CD8-positive, alpha-beta memory T cell (primary cell): ENCODE data around the gene AK8. TPM values are rescaled to one million over a fixed set of nuclear protein-coding genes. Genes with fewer than 3 reads are reported as not detected.

Experiments
- CTCF ChIA-PET: fragments of 350-600 bp; sonication (Branson Sonifier 250); formaldehyde crosslinking; loops from one replicate; lab custom pipeline; 2021; ENCODE audit warnings: antibody characterized with exemption; lab: Charles Lee
- POLR2A ChIA-PET: fragments of 350-600 bp; sonication (Branson Sonifier 250); formaldehyde crosslinking; loops from one replicate; lab custom pipeline; 2021; ENCODE audit warnings: antibody characterized with exemption; lab: Charles Lee
- DNase-seq, 5 donors: peaks; one replicate each; pipeline versions ENCODE4 v3.0.0 to v3.0.0-alpha.2; 2020 to 2022; ENCODE audit warnings: mixed read lengths in 1 of 5
- H3K27ac ChIP-seq: one replicate; pipeline ENCODE4 v1.7.0; 2013; ENCODE audit warnings: low read depth, mild to moderate bottlenecking, low read length, moderate library complexity
- H3K27me3 ChIP-seq: 2 replicates; pipeline ENCODE4 v1.7.0; 2013; ENCODE audit warnings: low read length, mild to moderate bottlenecking; ENCODE audit not compliant: insufficient read depth, poor library complexity, severe bottlenecking
- H3K36me3 ChIP-seq: 2 replicates; pipeline ENCODE4 v1.7.0; 2013; ENCODE audit warnings: mild to moderate bottlenecking, low read length, moderate library complexity; ENCODE audit not compliant: insufficient read depth
- H3K4me1 ChIP-seq: 2 replicates; pipeline ENCODE4 v1.7.0; 2013; ENCODE audit warnings: mild to moderate bottlenecking, low read length, moderate library complexity; ENCODE audit not compliant: insufficient read depth
- H3K4me3 ChIP-seq: 2 replicates; pipeline ENCODE4 v1.7.0; 2013; ENCODE audit warnings: mild to moderate bottlenecking, low read length
- H3K9me3 ChIP-seq: 2 replicates; pipeline ENCODE4 v1.7.0; 2013; ENCODE audit warnings: mild to moderate bottlenecking, low read length
- H3K27ac Mint-ChIP-seq, 8 donors: one replicate each; pipeline ENCODE4 v1.8.0; 2020 to 2021; ENCODE audit warnings: mixed read lengths in 8 of 8, mild to moderate bottlenecking in 6 of 8, inconsistent platforms in 3 of 8, moderate library complexity in 3 of 8
- H3K27me3 Mint-ChIP-seq, 2 donors: one replicate each; pipeline ENCODE4 v1.8.0; 2020 to 2021; ENCODE audit warnings: mixed read lengths in 2 of 2, mild to moderate bottlenecking in 1 of 2, moderate library complexity in 1 of 2
- H3K36me3 Mint-ChIP-seq, 3 donors: one replicate each; pipeline ENCODE4 v1.8.0; 2020 to 2021; ENCODE audit warnings: mixed read lengths in 3 of 3, inconsistent platforms in 1 of 3, mild to moderate bottlenecking in 1 of 3
- H3K4me1 Mint-ChIP-seq, 3 donors: one replicate each; pipeline ENCODE4 v1.8.0; 2020 to 2021; ENCODE audit warnings: mixed read lengths in 3 of 3, inconsistent platforms in 1 of 3, mild to moderate bottlenecking in 1 of 3
- H3K4me3 Mint-ChIP-seq, 7 donors: one replicate each; pipeline ENCODE4 v1.8.0; 2020 to 2021; ENCODE audit warnings: mixed read lengths in 7 of 7, mild to moderate bottlenecking in 6 of 7, moderate library complexity in 4 of 7, inconsistent platforms in 2 of 7
- H3K9me3 Mint-ChIP-seq, 5 donors: one replicate each; pipeline ENCODE4 v1.8.0; 2020 to 2022; ENCODE audit warnings: mixed read lengths in 5 of 5, mild to moderate bottlenecking in 3 of 5, moderate library complexity in 2 of 5, inconsistent platforms in 1 of 5
- polyA plus RNA-seq: library from polyadenylated mRNA; unstranded; fragments of 300-500 nt; fragmentation: Illumina TruSeq; gene quantifications from one replicate; pipeline ENCODE4 v1.2.3, GENCODE V29; 2021
- total RNA-seq, 2 experiments: library from RNA; stranded (reverse); gene quantifications; one replicate each; pipeline ENCODE4 v1.2.3, GENCODE V29; 2021

AK8 gene
- total and polyA plus RNA-seq, 3 experiments from 2014 or later = not detected

- Histone ChIP-seq H3K9me3 (no peaks in the 10 kb centered on the region), H3K36me3 (no peaks in the 10 kb centered on the region), H3K4me1 (peaks cover 19% of the 10 kb centered on the region), H3K27me3 (no peaks in the 10 kb centered on the region), H3K27ac (peak overlapping the region; percentile 75), H3K4me3 (peak overlapping the region; percentile 89)
- CTCF ChIA-PET = interaction anchor here (0.6 to 1.2 kb wide), 5 partner anchors 12 to 533 kb away, joined by 3 to 4 read pairs (median 3); partner anchors contain the start of gene SETX
- no peaks in the 10 kb centered on the region for H3K9me3 Mint-ChIP-seq
- peak; percentile 39 to 79 (median 51) for DNase-seq
- peaks cover 0 to 7% (median 6%) of the 10 kb centered on the region in 3 donors for H3K36me3 Mint-ChIP-seq
- H3K4me1 Mint-ChIP-seq = peaks cover 26 to 31% (median 26%) of the 10 kb centered on the region in 3 donors
- POLR2A ChIA-PET = interaction anchor here (0.5 to 2.3 kb wide), 5 partner anchors 10 to 1039 kb away, joined by 3 to 14 read pairs (median 5); partner anchors contain the start of genes DDX31, GTF3C4 and SETX
- H3K27me3 Mint-ChIP-seq = peaks cover 0 to 1% of the 10 kb centered on the region in 2 donors
- peak overlapping the region; percentile 91 to 99 (median 98) for H3K27ac Mint-ChIP-seq
- H3K4me3 Mint-ChIP-seq = peak overlapping the region; percentile 99 to 100 (median 100)
Observed at GRCh38 chr9:132768932-132769905, 108.9 kb downstream of the AK8 start.

GRCh38 chr9:132763574-132763973, 114.5 kb downstream of the AK8 start:
- no peaks in the 10 kb centered on the region for H3K36me3 Mint-ChIP-seq
- Histone ChIP-seq H3K36me3 (no peaks in the 10 kb centered on the region), H3K9me3 (no peaks in the 10 kb centered on the region), H3K4me3 (no peak overlapping the region), H3K4me1 (peaks cover 4% of the 10 kb centered on the region), H3K27me3 (peaks cover 4% of the 10 kb centered on the region), H3K27ac (no peak overlapping the region)
- ChIA-PET CTCF (no interaction called here), POLR2A (no interaction called here)
- no peak overlapping the region for H3K4me3 Mint-ChIP-seq
- no peak for DNase-seq
- H3K4me1 Mint-ChIP-seq = peaks cover 5 to 7% (median 5%) of the 10 kb centered on the region in 3 donors
- H3K27me3 Mint-ChIP-seq = peaks cover 11 to 20% of the 10 kb centered on the region in 2 donors
- H3K27ac Mint-ChIP-seq = no peak overlapping the region
- H3K9me3 Mint-ChIP-seq = no peaks in the 10 kb centered on the region

- Histone ChIP-seq H3K36me3 (no peaks in the 10 kb centered on the region), H3K27me3 (peaks cover 4% of the 10 kb centered on the region), H3K27ac (no peak overlapping the region), H3K4me1 (no peaks in the 10 kb centered on the region), H3K9me3 (no peaks in the 10 kb centered on the region), H3K4me3 (no peak overlapping the region)
- Mint-ChIP-seq H3K4me3 (no peak overlapping the region), H3K27me3 (peaks cover 12 to 23% of the 10 kb centered on the region in 2 donors), H3K4me1 (peaks cover 3 to 4% (median 4%) of the 10 kb centered on the region in 3 donors), H3K27ac (no peak overlapping the region), H3K36me3 (no peaks in the 10 kb centered on the region), H3K9me3 (no peaks in the 10 kb centered on the region)
- POLR2A ChIA-PET = no interaction called here
- CTCF ChIA-PET = no interaction called here
- no peak for DNase-seq
Observed at GRCh38 chr9:132762896-132763295, 115.2 kb downstream of the AK8 start.

GRCh38 chr9:132761602-132762001, 116.5 kb downstream of the AK8 start:
- no peak overlapping the region for H3K27ac Mint-ChIP-seq
- no peak overlapping the region for H3K4me3 Mint-ChIP-seq
- no peaks in the 10 kb centered on the region for H3K9me3 Mint-ChIP-seq
- no peaks in the 10 kb centered on the region for H3K4me1 Mint-ChIP-seq
- Histone ChIP-seq H3K4me1 (no peaks in the 10 kb centered on the region), H3K9me3 (no peaks in the 10 kb centered on the region), H3K27ac (no peak overlapping the region), H3K27me3 (peaks cover 4% of the 10 kb centered on the region), H3K4me3 (no peak overlapping the region), H3K36me3 (no peaks in the 10 kb centered on the region)
- no peak for DNase-seq
- H3K27me3 Mint-ChIP-seq = peaks cover 12 to 33% of the 10 kb centered on the region in 2 donors
- no peaks in the 10 kb centered on the region for H3K36me3 Mint-ChIP-seq
- ChIA-PET POLR2A (no interaction called here), CTCF (no interaction called here)

- Mint-ChIP-seq H3K4me1 (no peaks in the 10 kb centered on the region), H3K9me3 (no peaks in the 10 kb centered on the region), H3K27me3 (peaks cover 15 to 44% of the 10 kb centered on the region in 2 donors), H3K4me3 (no peak overlapping the region), H3K27ac (no peak overlapping the region), H3K36me3 (no peaks in the 10 kb centered on the region)
- H3K4me1 ChIP-seq = no peaks in the 10 kb centered on the region
- no peak overlapping the region for H3K27ac ChIP-seq
- H3K27me3 ChIP-seq = peaks cover 4% of the 10 kb centered on the region
- H3K4me3 ChIP-seq = no peak overlapping the region
- H3K36me3 ChIP-seq = no peaks in the 10 kb centered on the region
- H3K9me3 ChIP-seq = no peaks in the 10 kb centered on the region
- ChIA-PET CTCF (no interaction called here), POLR2A (no interaction called here)
- no peak for DNase-seq
Observed at GRCh38 chr9:132760057-132760456, 118.0 kb downstream of the AK8 start.

- Mint-ChIP-seq H3K27me3 (peaks cover 13 to 42% of the 10 kb centered on the region in 2 donors), H3K9me3 (no peaks in the 10 kb centered on the region), H3K4me3 (no peak overlapping the region), H3K27ac (no peak overlapping the region), H3K4me1 (no peaks in the 10 kb centered on the region), H3K36me3 (no peaks in the 10 kb centered on the region)
- H3K27ac ChIP-seq = no peak overlapping the region
- H3K36me3 ChIP-seq = no peaks in the 10 kb centered on the region
- H3K9me3 ChIP-seq = no peaks in the 10 kb centered on the region
- no peak for DNase-seq
- POLR2A ChIA-PET = no interaction called here
- CTCF ChIA-PET = no interaction called here
- no peaks in the 10 kb centered on the region for H3K4me1 ChIP-seq
- H3K27me3 ChIP-seq = peaks cover 4% of the 10 kb centered on the region
- no peak overlapping the region for H3K4me3 ChIP-seq
Observed at GRCh38 chr9:132757016-132757415, 121.1 kb downstream of the AK8 start.

- H3K27ac ChIP-seq = no peak overlapping the region
- H3K4me3 ChIP-seq = no peak overlapping the region
- no peaks in the 10 kb centered on the region for H3K36me3 ChIP-seq
- H3K9me3 ChIP-seq = no peaks in the 10 kb centered on the region
- Mint-ChIP-seq H3K4me1 (no peaks in the 10 kb centered on the region), H3K9me3 (no peaks in the 10 kb centered on the region), H3K27me3 (peaks cover 13 to 38% of the 10 kb centered on the region in 2 donors), H3K36me3 (no peaks in the 10 kb centered on the region), H3K27ac (no peak overlapping the region), H3K4me3 (no peak overlapping the region)
- no peak for DNase-seq
- POLR2A ChIA-PET = no interaction called here
- H3K27me3 ChIP-seq = peaks cover 4% of the 10 kb centered on the region
- CTCF ChIA-PET = no interaction called here
- H3K4me1 ChIP-seq = no peaks in the 10 kb centered on the region
Observed at GRCh38 chr9:132756214-132756845, 121.8 kb downstream of the AK8 start.

- no peaks in the 10 kb centered on the region for H3K36me3 ChIP-seq
- POLR2A ChIA-PET = no interaction called here
Observed at GRCh38 chr9:132755096-132755495, 123.0 kb downstream of the AK8 start.

More at GRCh38 chr9:132755096-132755495, 123.0 kb downstream of the AK8 start:
- H3K27ac Mint-ChIP-seq = no peak overlapping the region
- H3K27me3 Mint-ChIP-seq = peaks cover 12 to 33% of the 10 kb centered on the region in 2 donors
- no peak overlapping the region for H3K4me3 ChIP-seq
- H3K4me1 Mint-ChIP-seq = no peaks in the 10 kb centered on the region
- CTCF ChIA-PET = no interaction called here
- no peaks in the 10 kb centered on the region for H3K9me3 Mint-ChIP-seq
- H3K27ac ChIP-seq = no peak overlapping the region
- H3K4me1 ChIP-seq = no peaks in the 10 kb centered on the region
- H3K4me3 Mint-ChIP-seq = no peak overlapping the region
- no peak for DNase-seq
- H3K9me3 ChIP-seq = no peaks in the 10 kb centered on the region
- H3K27me3 ChIP-seq = peaks cover 4% of the 10 kb centered on the region
- no peaks in the 10 kb centered on the region for H3K36me3 Mint-ChIP-seq
